GM21825 (cell line): ENCODE measurements around the gene BIN2.
"Not testable (repeated sequence)": the region's sequence is repeated elsewhere in the genome, so short reads cannot be mapped to it uniquely, and the experiment has no call there.

ENCODE experiments used
- ATAC-seq: cut with Tn5 transposase; IDR thresholded peaks from one replicate; pipeline ENCODE4 v1.9.1; 2021; ENCODE audit warnings: mild to moderate bottlenecking, moderate library complexity; ENCODE audit not compliant: unreplicated experiment

The BIN2 gene

DNA sequence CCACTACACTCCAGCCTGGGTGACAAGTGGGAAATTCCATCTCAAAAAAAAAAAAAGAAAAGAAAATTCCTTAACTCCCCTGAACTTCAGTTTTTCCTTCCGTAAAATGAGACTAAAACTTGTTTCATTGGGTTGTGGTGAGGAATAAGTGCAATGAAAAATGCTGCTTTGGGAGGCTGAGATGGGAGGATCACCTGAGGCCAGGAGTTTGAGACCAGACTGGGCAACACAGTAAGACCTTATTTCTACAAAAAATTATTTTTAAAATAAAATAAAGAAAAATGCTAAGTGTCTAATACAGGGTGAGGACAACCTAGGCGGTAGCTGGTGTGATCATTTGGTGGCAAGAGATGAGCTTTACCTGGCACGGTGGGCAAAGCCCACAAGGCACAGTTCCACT lies 60.6 kb downstream of the BIN2 start:
- no peak for ATAC-seq

DNA sequence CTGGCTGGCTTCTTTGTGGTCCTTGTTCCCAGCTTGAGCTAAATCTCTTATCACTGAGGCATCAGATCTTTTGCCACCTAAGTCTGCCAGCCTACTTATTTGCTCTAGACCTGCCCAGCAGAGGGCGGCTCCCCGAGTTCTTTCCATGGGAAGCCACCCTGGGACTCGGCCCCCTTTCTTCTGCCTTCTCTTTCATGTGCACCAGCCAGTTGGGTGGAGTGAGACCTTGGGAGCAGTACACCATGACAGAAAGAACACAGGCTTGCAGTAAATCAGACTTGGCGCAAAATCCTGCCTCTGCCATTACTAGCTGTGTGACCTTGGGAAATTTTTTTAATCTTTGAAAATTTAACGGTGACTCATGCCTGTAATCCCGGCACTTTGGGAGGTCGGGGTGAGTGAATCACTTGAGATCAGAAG lies 61.2 kb downstream of the BIN2 start:
- no peak for ATAC-seq

DNA sequence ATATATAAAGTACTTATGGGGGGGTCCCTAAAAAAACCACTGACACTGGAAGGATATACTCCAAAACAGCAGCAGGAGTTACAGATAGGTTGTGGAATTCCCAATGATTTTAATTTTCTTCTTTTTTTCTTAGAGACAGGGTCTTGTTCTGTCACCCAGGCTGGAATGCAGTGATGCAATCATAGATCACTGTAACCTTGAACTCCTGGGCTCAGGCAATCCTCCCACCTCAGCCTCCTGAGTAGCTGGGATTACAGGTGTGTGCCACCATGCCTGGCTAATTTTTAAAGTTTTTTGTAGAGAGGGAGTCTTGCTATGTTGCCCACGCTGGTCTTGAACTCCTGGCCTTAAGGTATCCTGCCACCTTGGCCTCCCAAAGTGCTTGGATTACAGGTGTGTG lies 64.4 kb downstream of the BIN2 start:
- not testable (repeated sequence) for ATAC-seq

DNA sequence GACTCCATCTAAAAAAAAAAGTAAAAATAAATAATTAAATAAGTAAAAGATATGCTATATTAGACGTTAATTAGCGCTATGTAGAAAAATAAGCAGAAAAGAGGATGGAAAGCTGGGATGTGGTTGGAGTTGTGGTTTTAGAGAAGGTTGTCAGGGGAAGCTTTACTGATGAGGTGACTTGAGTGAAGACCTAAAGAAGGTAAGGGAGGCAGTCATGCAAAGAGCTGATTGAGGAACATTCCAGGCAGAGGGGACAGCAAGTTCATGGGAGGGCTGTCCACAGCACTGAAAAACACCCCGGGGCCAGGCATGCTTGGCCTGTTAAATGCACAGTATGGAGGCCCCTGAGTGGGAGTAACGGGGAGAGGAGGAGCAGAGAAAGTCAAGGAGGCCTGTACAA lies 69.4 kb downstream of the BIN2 start:
- no peak for ATAC-seq

DNA sequence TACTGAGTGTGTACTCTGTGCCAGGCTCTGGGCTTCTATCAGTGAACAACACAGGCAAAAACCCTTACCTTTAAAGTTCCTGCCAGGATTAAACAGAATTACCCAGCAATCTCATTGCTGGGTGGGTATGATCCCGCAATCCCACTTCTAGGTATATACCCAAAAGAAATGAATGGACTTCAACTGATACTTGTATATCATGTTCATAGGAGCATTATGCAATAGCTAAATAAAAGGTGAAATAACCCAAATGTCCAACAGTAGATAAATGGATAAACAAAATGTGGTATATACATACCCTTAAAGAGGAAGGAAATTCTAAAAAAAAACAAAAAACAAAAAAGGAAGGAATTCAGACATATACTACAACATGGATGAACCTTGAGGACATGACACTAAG lies 70.7 kb downstream of the BIN2 start:
- no peak for ATAC-seq

DNA sequence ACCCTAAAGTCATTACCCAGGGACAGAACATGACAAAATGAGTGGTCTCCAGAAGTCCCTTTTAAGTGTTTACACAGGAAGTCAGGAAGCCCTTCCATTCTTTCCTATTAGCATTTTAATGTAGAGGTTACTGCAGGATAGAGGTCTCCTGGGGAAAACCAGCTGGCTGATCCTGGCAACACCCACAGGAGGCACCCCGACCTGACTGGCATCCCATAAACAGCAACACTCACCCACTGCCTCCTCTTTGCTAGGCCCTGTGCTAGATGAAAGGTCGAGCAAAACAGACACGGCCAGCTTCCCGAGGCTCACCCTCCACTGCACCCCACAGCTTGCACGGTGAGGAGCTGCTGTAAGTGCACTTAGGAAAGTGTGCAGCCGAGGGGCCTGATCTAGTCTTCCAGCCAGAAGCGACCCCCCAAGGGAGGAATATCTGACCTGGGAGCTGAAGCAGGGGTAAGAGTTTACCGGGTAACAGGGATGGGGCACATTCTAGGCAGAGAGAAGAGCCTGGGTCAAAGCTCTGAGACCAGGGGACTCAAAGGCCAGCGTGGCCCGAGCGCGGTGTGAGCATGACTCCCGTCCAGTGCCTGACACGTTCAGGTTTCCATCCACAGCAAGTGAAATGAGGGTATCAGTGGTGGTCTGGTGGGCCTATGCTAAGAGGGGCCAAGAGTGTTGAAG lies 76.3 kb downstream of the BIN2 start:
- no peak for ATAC-seq

DNA sequence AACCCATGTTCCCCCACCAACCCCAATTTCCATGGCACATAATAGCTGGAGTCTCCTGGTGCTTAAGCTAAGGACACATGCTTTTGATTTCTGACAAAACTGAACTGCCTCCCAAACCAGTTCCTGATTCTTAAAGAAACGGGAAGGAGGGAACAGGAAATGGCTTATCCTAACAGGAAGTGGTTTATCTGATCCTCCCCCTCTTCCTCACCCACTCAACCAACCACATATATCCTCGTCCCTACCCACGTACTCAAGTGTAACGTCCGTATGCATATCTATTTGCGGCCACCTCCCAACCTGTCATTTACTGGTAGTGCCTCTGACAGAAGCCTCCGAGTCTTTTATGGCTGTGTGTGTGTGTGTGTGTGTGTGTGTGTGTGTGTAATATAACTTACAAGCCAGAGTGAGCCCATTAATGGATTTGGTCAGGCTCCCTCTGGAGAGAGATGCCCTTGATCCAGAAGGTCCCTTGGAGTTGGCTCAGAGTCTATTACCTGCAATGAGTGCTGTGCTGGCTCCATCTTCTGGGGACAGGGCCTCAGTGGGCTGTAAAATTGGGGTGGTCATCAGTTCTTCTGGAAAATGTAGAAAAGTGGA lies 77.6 kb downstream of the BIN2 start:
- ATAC-seq: no peak

DNA sequence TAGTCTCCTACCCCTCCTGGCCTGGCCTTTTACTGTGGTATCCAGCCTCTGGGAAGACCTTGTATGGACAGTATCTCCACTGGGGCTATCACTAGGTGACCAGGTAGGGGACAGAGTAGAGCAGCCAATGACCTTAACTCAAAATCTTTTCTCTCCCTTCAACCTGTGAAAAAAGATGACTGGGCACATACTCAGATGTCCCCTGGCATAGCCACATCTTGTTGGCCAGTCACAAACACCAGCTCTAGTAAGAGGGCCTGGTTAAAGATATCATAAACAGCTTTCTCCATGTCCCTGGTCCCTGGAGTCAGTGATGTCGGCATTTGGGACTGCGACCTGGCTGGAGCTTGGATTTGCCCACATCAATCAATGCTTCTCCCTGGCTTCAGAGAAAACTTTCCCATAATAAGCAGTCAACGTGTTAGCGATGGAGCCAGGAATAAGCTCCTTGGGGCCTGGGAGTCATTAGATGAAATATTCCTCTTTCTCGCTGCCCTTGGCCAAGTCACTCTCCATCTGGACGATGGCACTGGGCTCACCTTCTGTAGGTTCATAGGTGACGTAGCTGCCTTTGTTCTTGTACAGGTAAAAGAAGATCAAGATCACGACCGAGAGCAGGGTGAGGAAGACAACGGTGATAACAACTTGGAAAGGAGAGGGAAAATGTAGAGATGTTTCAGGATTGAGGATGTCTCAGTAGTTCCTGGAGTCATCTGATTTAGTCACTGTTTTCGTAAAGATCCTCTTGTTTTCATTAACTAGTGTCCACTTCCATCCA lies 78.3 kb downstream of the BIN2 start:
- no peak for ATAC-seq

DNA sequence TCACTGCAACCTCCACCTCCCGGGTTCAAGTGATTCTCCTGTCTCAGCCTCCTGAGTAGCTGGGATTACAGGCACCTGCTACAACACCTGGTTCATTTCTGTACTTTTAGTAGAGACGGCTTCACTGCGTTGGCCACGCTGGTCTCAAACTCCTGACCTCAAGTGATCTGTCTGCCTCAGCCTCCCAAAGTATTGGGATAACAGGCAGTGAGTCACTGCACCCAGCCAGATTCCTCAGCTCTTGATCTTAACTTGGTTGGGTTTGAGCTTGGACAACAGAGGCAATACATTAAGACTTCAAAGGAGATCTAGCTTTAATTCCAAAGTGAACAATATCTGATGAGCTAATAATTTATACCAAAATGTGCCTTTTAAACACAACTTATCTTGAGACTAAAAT lies 79.7 kb downstream of the BIN2 start:
- no peak for ATAC-seq

DNA sequence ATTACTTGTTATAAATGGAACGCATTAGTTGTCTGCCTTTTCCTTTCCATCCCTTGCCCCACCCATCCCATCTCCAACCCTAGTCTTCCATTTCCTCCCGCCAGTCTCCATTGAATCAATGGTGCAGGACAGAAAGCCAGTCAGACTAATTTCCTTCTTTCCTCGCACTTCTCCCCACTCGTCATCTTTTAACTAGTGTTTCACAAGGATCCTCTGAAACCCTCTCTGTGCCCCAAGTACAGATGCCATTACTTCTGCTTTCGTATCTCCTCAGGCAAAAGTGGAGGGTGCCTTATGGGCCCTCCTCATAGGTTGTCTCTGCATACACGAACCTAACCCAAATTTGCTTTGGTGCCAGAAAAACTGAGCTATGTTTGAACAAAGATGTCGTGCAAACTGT lies 81.1 kb downstream of the BIN2 start:
- no peak for ATAC-seq

DNA sequence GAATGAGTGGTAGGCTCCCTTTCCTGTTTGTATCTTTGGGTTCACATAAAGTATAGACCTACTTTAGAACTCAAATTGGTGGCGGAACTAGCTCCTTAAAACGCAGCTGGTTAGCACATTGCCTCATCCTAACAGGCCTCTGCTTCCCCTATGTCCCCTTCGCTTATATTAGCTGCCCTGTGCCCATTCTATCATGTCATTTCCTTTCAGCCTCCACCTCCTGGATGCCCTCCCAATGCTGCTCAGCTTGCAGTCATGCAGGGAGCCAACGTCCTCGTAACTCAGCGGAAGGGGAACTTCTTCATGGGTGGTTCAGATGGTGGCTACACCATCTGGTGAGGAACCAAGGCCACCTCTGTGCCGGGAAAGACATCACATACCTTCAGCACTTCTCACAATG lies 81.9 kb downstream of the BIN2 start:
- no peak for ATAC-seq

DNA sequence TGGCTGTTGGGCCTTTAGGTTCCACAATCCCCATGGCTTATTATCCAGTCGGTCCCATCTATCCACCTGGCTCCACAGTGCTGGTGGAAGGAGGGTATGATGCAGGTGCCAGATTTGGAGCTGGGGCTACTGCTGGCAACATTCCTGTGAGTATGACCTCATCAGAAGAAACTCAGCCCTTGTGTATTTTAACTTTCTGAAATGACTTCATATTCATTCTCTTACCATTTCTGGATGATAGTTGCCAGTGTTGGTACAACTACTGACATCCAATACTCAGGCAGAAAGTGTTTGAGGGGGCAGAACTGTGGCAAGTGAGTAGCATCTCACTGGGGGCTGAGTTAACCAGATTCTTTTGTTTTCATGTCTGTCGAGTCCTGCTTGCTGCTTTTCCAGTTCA lies 83.0 kb downstream of the BIN2 start:
- ATAC-seq: no peak

DNA sequence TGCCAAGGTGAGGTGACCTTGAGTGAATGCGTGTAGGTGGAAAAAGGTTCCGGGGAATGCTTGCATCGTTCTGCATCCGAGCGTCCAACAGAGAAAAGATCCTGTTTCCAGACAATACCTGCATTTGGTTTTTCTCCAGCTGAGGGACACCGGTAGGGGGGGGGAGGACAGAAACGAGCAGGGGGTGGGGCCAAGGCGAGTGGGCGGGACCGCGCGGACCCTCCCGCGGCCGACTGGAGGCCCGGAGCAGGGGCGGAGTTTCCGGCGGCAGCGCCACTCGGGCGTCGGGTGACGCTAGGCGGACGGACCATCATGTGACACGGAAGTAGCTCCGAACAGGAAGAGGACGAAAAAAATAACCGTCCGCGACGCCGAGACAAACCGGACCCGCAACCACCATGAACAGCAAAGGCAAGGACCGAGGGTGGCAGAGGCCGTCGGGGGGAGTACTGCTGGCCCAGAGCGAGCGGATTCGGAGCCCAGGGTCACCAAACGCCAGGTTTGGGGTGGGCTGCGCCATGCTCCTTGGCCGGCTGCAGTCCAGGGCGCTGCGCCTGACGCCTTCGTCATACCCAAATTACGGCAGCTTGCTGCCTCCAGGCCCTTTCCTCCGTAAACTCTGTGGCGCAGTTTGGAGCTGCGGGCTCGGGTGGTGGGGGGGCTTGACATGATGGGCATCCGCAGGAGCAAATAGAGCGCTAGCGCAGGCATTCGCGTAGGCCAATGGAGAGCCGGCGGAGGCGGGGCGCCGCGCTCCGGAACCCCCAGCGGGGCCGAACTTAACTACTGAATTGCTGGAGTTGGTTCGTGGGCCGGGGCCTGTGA lies 85.3 kb downstream of the BIN2 start, which contains the start of gene DAZAP2:
TSS of gene DAZAP2 (plus strand) at position 317 of the 825 bp plus-strand sequence. CDS start at position 399, 82 bp downstream.
- ATAC-seq: peak; percentile 91

DNA sequence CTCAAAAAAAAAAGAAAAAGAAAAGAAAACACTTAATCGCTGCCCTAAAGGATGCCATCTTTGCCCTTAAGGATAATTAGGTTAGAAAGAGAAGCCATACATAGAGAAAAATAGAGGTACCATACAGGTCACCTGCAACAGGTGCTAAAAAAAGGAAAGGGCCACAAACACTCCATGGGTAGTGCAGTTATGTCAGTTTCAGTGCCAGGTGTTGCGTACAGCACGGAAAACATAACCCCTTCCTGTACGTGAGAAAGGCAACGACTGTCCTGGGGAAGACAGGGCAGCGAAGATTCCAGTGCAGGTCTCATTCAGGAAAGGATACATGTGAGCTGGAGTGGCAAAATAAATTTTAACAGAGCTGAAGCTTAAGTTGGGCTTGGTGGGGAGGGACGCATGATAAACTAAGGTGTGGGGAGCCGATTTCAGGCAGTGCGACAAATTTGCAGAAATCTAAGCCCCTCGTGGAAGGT lies 85.9 kb downstream of the BIN2 start:
- ATAC-seq: peak; percentile 8

DNA sequence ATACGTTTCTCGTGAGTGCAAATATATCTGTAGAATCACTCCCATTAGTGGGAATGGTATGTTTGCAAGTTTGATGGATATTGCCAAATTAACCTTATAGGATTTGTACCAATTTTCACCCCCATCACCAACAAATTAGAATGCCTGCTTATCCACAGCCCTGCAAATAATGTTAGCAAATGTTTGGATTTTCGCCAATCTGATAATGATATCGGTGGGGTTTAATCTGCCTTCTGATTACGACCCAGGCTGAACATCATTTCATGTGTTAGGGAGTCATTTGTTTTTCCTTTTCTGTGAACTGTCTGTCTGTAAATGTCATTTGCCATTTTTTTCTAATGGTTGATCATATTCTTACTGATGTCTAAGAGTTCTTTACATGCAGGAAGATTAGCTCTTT lies 89.4 kb downstream of the BIN2 start:
- no peak for ATAC-seq

DNA sequence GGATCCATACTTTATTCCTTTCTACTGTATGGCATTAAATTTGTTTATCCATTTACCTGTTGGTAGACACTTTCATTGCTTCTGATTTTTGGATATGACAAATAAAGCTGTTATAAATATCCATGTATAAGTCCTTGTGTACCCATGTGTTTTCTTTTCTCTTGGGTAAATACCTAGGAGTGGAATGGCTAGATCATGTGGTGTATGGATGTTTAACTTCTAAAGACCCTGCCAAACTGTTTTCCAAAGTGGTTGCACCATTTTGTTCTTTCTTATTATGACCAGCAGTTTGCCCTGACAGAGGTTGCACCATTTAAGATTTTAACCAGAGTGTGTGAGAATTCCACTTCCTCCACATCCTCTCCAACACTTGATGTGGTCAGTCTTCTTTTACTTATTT lies 91.3 kb downstream of the BIN2 start:
- ATAC-seq: no peak
